RPMI7951 (cell line): Measurements from ENCODE around the gene CDC42BPB. TPM values are rescaled to one million over a fixed set of nuclear protein-coding genes. Genes with fewer than 3 reads are reported as not detected.
"Not testable (repeated sequence)": the region's sequence is repeated elsewhere in the genome, so short reads cannot be mapped to it uniquely, and the experiment has no call there.

ENCODE experiments used
- DNase-seq: peaks from one replicate; pipeline ENCODE4 v3.0.0-alpha.2; 2012; ENCODE audit warnings: low read depth
- total RNA-seq: library from RNA; depleted of rRNA; stranded (reverse); fragments of >200 nt; shearing (Covaris generic); gene quantifications from 2 replicates; pipeline ENCODE4 v1.2.3, GENCODE V29; 2014

The CDC42BPB gene
- total RNA-seq, 1 experiment from 2014 or later: 22.0 TPM

- no peak for DNase-seq
Observed at GRCh38 chr14:102928412-102929240, 128.7 kb downstream of the CDC42BPB start.

- no peak for DNase-seq
Observed at GRCh38 chr14:102927878-102928411, 129.4 kb downstream of the CDC42BPB start.

GRCh38 chr14:102927346-102927877 is 129.9 kb downstream of the CDC42BPB start:
- no peak for DNase-seq

- not testable (repeated sequence) for DNase-seq
Observed at GRCh38 chr14:102926840-102927239, 130.5 kb downstream of the CDC42BPB start.

- DNase-seq: no peak
Observed at GRCh38 chr14:102926104-102926503, 131.2 kb downstream of the CDC42BPB start.

- DNase-seq: no peak
Observed at GRCh38 chr14:102925646-102926045, 131.7 kb downstream of the CDC42BPB start.

- no peak for DNase-seq
Observed at GRCh38 chr14:102924632-102925588, 132.4 kb downstream of the CDC42BPB start.

- no peak for DNase-seq
Observed at GRCh38 chr14:102923925-102924486, 133.3 kb downstream of the CDC42BPB start.

GRCh38 chr14:102923201-102923924 is 134.0 kb downstream of the CDC42BPB start:
- no peak for DNase-seq

GRCh38 chr14:102922490-102923200 is 134.7 kb downstream of the CDC42BPB start, which contains the start of gene AMN:
TSS of gene AMN (plus strand) at chr14:102922663. CDS start at chr14:102922689, 26 bp downstream.
- no peak for DNase-seq

- DNase-seq: no peak
Observed at GRCh38 chr14:102920998-102921304, 136.4 kb downstream of the CDC42BPB start.

- no peak for DNase-seq
Observed at GRCh38 chr14:102920273-102920997, 136.9 kb downstream of the CDC42BPB start.

GRCh38 chr14:102918438-102918837 is 138.9 kb downstream of the CDC42BPB start:
- no peak for DNase-seq

- peak; percentile 24 for DNase-seq
Observed at GRCh38 chr14:102917469-102918211, 139.7 kb downstream of the CDC42BPB start.

- no peak for DNase-seq
Observed at GRCh38 chr14:102917056-102917385, 140.3 kb downstream of the CDC42BPB start.

GRCh38 chr14:102916347-102917055 is 140.8 kb downstream of the CDC42BPB start:
- no peak for DNase-seq

GRCh38 chr14:102915292-102916110 is 141.8 kb downstream of the CDC42BPB start:
- DNase-seq: no peak
